ENCODE data around the gene ERVMER34-1.

ERVMER34-1 gene, protein sequence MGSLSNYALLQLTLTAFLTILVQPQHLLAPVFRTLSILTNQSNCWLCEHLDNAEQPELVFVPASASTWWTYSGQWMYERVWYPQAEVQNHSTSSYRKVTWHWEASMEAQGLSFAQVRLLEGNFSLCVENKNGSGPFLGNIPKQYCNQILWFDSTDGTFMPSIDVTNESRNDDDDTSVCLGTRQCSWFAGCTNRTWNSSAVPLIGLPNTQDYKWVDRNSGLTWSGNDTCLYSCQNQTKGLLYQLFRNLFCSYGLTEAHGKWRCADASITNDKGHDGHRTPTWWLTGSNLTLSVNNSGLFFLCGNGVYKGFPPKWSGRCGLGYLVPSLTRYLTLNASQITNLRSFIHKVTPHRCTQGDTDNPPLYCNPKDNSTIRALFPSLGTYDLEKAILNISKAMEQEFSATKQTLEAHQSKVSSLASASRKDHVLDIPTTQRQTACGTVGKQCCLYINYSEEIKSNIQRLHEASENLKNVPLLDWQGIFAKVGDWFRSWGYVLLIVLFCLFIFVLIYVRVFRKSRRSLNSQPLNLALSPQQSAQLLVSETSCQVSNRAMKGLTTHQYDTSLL

DNA sequence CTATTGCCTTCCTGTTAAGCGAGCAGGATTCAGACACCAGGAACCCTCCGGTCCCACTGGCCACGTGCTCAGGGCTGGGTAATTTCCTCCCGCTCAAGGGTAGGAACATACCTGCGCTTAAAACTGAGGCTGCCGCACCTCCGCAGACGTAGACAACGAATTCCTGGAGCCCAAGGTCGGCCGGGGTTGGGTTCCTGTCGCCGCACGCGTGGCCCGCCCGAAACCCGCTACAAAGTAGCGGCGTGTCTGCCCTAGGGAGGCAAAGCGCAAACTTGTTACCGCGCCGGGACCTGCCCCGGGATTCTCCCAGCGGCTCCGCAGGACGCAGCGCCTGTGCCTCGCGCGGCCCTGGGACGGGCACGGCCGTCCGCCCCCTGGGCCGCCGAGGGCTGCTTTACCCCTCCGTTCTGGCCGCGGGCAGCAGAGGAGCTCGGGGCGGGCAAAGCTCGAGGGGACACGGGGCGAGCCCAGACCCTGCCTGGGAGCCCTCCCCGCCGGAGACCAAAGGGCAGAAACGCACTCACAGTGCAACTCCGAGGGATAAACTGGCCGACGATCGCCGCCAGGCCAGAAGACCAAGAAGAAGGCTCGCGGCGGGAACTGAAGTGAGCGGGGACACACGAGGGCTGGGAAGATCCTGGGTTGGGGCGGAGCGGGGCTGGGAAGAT is at the start of gene ERVMER34-1:
ERVMER34-1 (minus strand) TSS at position 607 of the 668 bp plus-strand sequence. CDS start 5,905 bp downstream, outside the sequence.
- DNase-seq = no peak

DNA sequence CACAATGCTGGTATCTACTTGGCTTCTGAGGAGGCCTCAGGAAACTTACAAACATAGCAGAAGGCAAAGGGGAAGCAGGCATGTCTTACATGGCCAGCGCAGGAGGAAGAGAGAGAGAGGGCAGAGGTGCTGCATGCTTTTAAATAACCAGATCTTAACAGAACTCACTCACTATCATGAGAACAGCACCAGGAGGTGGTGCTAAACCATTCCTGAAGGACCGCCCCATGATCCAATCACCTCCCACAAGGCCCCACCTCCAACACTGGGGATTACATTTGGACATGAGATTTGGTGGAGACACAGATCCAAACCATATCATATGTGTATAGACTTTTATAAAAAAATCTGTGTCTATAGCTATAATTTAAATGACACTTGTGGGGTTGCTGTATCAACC is 48.6 kb upstream of the ERVMER34-1 start:
- DNase-seq = no peak

DNA sequence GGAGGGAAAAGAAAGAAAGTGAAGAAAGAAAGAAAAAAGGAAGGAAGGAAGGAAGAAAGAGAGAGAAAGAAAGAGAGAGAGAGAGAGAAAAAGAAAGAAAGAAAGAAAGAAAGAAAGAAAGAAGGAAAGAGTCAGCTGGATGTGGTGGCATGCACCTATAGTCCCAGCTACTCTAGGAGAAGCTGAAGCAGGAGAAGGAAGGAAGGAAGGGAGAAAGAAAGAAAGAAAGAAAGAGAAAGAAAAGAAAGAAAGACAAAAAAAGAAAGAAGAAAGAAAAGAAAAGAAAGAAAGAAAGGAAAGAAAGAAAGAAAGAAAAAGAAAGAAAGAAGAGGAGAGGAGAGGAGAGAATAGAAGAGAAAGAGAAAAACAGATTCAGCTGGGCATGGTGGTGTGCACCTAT is 44.3 kb upstream of the ERVMER34-1 start:
- DNase-seq = no peak

DNA sequence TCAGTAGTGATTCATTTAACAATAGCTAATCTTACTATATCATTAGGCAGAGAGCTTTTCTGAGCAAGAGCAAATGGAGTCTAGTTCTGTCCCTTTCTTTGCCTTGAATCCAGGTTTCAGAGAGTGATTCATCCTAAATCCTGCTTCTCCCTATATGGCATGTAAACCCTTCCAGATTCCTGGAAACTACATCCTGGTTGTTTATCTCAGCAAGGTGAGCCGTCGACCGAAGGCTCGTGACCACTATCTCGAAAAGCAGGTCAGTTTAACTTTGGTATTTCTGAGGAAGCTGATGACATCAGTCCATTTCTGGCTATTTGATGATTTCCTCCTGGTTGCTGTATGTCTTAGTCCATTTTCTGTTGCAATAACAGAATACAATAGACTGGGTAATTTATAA is 40.7 kb upstream of the ERVMER34-1 start:
- no peak for DNase-seq

DNA sequence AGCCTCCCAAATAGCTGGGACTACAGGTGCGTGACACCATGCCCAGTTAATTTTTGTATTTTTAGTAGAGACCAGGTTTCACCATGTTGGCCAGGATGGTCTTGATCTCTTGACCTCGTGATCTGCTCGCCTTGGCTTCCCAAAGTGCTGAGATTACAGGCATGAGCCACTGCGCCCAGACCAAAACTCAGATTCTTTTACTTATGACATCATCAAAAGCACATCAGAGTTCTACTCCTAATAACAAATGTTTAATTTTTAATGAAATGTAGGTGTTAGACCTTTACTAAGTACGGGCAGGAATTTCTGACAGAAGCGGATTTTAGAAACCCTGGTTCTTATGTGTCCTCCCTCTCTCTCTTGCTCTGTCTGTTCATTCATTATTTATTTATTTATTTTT is 38.5 kb upstream of the ERVMER34-1 start:
- no peak for DNase-seq

DNA sequence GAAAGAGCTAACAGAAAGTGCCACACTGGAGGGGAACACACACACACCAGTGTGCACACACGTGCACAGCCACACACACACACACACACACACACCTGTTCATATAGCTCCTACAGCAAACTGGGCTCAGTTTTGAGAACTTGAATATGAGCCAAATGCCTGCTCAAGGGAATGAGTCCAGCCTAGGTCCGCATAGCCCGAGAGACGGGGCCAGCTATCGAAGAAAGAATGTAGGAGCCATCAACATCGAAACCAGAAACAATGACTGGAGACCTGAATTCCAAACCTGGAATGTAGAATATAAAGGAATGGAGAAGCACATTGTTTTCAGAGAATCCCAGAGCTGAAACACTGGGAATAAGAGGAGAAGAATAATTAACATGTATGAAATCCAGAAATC is 37.6 kb upstream of the ERVMER34-1 start:
- no peak for DNase-seq

DNA sequence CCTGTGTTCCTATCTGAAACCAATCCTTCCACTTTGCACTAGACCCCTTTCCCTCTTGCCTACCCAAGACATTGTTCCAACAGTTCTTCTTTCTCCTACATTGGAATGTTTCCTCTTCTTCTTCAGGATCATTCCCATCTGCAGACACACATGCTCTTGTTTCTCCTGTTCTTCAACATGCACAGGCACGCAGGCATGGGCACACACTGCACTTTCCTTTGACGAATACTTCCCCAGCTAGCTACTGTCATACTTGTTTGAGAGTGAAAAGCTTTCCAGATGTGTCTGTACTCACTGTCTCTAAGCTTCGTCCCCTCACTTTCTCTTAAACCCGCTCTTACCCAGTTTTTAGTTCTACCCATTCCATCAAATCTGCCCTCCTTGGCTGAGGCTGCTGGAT is 31.8 kb upstream of the ERVMER34-1 start:
- no peak for DNase-seq

DNA sequence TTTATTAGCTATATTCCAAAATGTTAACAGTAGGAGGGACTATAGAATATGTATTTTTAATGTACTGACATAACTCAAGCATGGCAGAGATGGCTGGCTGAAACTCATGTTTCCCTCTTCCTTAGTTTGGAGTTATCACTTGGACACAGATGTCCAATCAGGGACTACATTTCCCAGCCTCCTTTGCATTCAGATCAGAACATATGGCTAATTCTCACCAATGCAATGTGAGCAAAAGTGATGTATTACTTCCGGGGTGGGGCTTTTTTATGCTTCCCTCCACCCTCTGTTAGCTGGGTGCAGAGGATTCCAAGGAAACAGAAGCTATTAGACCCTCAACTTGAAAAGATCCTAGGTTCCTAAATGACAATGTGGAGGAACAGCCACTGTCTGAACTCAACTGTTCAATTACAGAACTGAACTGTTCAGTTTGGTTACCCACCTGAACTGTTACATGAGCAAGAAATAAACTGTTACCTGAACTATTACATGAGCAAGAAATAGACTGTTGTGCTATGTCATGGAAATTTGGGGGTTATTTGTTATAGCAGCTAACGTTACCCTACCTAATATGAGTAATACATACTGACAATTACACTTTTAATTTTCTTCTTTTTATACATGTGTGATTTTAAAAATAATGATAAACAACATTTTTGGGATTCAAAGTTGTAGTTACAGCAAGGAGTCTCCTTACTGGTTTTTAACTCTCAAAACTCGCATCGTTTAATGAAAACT is 29.6 kb upstream of the ERVMER34-1 start:
- no peak for DNase-seq

DNA sequence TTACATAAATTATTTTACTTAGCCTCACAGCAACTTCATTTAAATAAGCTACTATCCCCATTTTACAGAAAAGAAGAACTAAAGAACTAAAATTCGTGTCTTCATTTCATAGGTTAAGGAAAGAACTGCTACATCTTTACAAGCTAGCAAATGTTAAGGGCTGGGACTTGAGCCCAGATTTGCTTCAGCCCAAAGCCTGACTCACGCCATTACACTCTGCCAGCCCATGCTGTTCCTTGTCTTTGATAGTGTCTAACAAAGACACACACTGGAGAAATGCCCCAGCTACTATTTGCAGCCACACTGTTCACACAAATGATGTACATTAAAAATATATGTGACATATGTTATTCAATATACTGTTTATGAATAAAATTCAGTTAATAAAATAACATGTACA is 29.0 kb upstream of the ERVMER34-1 start:
- DNase-seq = no peak

DNA sequence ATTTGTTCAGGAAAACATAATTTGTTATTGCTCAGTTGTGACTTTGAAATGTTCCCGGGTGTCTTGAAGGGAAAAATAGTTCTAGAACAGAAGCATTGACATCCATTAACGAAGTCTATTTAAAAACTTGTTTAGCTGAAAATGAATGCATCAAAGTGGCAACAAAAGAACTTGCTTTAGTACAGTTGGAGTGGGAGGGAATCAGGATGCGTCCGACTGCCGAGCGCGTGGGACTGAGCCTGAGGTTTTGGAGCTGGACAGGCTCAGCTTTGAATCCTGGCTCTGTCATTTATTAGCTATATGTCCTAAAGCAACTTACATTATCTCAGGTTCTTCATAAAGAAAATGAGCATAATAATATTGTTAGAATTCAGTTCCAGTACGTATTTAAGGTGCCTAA is 9.0 kb upstream of the ERVMER34-1 start:
- DNase-seq = no peak

DNA sequence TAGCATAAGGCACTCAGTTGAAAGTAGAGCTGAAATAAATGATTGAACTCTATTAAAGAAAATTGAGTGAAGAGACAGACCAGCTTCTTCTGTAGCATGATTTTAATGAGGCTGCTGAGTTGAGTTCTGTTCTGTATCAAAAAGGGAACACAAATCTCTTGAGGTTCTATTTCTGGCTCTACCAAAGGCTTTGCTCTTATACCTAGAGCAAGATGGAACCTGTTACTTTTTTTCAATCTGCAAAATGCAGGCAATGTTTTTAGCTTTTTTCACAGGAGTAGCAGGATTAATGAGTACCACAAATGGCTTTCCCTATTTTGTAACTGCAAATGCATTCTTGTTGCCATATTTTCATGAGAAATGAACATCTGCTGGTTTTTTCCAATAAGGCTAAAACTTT is 4.2 kb upstream of the ERVMER34-1 start:
- DNase-seq = no peak

DNA sequence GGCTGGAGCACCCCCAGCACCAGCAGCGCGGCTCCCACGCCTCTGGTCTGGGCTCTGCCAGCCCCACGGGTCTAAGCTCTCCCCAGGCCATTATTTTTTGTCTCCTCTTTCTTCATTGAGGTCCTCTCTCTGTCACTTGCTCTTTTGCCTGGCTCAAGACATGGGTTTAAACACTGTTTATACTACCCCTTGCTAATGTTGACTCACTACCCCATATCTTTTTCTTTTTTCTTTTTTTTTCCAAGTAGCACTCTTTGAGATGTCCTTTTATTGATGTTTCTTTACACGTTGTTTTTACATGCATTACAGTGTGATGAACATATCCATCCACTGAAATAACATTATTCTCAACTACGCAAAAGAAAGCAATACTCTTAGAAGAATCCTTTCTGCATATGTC is 1.7 kb upstream of the ERVMER34-1 start:
- DNase-seq = no peak

DNA sequence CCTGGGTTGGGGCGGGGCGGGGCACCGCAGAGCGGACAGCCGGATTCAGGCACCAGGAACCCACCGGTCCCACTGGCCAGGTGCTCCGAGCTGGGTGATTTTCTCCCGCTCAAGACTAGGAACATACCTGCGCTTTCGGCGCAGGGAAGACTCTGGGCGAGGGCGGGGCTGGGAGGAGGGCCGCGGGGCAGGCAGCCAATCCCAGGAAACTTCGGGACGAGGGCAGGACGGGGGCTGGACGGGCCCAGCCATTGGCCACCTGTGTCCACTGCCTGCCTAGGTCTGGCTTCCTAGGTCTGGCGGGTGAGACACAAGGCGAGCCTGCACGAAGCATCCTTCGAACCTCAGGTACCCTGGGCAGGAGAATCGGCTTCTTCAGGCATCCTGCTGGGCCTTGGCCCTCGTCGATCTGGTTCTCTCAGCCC is 274 bp upstream of the ERVMER34-1 start:
- no peak for DNase-seq

DNA sequence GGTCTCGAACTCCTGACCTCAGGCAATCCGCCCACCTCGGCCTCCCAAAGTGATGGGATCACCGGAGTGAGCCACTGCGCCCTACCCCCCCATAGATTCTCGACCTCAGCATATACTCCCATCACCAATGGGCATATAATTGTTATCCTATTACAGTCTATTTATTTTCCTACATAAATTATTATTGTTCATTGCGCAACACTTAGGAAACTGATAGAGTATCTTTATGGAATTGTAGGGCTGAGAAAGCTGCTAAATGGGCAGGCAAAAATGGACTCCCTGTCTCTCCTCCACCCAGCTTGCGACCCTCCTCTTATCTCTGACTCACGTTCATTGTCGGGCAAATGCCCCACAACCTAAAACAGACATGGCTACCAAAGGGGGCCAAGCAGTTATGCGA is 1.0 kb downstream of the ERVMER34-1 start:
- no peak for DNase-seq

DNA sequence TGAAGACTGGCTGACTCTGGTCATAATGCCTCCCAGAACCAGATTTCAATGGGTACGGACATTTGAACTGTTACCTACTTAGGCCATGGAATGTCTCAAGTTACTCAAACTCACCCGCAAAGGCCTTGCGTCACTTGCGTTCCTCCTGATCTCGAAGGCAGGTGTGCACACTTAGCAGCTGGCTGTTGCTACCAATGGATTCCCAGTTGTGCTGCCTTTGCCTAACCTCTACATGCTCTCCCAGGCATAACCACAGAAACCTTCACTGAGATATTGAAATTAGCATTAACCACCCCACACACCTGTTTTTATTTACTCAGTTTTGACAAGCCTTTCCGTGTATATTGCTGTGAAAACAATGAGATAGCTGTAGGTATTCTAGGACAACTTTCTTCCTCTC is 2.8 kb downstream of the ERVMER34-1 start:
- no peak for DNase-seq

DNA sequence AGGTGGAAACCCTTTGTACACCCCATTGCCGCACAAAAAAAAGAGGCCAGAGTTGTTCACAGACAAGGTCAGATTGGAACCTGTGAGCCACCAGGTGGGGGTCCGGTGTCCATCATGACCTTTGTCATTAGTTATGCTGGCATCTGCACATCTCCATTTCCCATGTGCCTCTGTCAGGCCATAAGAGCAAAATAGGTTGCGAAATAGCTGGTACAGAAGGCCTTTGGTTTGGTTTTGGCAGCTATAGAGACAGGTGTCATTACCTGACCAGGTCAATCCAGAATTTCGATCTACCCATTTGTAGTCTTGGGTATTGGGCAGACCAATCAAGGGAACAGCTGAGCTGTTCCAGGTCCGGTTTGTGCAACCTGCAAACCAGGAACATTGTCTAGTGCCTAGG is 6.6 kb downstream of the ERVMER34-1 start:
- DNase-seq = no peak

DNA sequence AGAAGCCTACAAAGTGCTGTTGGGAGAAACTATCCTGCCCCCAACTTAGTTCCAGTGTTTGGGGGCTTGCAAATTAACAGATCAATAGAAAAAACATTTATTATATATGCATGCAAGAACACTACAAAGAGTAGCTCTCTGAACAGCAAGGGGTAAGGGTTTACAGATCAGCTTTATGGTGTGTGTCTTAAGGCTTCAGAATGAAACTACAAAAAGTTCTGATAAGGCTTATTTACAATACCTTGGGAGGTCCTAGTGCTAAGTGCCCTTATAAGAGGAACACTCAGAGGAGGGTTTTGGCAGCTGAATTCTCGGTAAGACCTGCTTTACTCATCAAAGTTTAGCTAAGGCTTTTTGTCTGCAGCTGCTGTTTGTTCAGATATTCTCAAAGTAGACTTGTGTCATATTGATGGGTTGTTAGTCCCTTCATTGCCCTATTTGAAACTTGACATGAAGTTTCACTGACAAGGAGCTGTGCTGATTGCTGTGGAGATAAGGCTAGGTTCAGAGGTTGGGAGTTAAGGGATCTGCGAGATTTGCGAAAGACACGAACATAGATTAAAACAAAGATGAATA is 7.7 kb downstream of the ERVMER34-1 start:
- no peak for DNase-seq

DNA sequence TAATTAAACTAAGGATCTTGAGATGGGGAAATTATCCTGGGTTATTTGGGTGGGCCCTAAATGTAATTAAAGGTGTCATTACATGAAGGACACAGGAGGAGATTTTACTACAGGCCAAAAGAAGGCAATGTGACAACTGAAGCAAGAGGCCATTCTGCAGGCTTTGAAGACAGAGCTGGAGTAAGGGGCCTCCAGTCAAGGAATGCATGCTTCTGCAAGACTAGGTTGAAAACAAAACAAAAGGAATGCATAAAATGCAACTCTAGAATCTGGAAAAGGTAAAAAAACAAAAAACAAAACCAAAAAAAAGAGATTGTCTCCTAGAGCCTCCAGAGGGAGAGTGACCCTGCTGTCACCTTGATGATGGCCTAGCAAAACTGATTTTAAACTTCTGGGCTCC is 21.6 kb downstream of the ERVMER34-1 start:
- no peak for DNase-seq

DNA sequence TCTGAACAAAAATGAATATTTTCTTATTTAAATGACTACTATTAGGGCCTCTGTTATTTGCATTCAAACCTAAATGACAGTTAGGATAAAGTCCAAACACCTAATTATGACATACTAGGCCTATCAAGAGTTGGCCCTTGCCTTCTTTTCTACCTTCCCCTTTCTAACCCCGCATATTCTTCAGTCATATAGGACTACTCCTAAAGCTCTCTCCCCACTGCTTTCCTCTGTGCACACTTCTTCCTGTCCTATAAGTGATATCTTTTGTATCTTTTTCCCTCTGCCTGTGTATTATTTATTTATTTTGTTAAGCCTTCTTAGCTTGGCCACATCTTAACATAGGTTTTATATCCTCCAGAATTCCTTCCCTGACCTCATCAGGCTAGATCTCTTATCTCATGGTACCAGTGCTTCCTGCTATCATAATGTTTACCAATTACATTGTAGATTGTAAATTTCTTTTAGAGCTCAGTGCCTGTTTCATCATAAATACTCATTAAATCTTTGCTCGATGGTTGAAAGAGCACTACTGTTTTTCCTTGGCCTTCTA is 22.5 kb downstream of the ERVMER34-1 start:
- no peak for DNase-seq

DNA sequence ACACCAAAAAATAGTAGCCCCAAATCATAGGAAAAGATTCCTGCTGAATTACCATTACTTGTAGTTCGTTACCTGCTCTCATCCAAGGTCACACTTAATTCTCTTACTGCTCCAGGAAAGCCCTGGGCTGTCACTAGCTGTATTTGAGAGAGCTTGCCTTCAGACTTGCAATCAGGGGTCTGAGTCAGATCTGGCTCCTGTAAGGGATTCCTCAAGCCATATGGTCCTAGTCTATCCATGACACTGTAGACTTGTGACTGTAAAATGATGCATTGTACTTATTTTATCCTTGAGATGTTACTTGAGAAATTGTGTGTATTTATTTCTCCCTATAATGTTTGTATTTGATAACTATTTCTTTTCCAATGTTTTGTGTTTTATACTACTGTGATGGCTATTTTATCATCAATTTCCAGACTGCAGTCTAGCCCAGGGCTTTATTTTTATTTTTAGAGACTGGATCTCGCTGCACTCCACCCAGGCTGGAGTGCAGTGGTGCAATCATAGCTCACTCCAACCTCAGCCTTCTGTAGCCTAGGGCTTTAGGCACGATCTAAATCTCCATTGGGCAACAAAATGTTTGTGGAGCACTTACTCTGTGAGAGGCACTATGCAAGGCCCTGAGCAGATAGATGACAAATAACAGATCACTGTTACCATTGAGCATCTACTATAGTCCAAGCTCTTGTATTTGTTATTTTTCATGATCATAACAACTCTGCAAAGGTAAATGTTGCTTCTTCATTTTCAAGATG is 24.2 kb downstream of the ERVMER34-1 start:
- no peak for DNase-seq

DNA sequence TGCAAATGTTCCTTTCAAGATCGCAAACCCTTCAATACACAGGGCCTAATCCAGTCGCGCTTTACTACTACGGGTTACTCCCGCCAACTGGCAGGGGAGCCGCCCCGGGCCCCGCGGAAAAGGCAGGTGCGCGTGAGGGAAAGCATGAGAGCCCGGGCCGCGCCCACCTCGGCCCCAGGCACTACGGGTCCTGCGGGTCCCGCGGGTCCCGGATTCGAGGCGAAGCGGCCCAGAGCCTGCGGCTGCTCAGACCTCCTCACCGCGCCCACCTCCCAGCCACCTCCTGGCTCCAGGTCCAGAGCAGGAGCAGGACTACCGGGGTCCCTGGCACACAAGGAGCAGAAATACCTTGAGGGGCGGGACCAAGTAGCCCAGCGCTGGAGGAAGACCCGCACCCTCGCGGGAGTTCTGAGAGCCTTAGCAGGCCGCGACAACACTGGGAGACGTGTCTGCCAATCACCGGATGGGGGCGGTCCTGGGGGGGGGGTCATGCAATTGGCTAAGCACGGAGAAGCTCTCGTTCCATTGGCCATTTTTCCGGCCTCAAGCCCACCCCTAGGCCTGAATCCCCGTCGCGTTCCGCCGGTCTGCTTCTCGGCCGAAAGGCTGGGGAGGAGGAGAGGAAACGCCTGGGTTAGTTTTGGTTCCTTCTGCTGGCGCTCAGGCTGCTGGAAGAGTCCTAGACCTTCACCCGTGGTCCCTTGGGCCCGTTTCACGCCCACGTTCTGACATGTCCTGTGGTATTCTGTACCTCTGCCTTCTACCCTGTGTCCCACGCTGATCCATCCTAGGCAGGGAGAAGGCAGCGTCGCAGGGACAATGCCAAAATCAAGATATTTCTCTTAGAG is 29.0 kb downstream of the ERVMER34-1 start:
- DNase-seq = peak; percentile 91
